Spleen (tissue), 11 donors: ENCODE data around the gene CHKB. TPM values are rescaled to one million over a fixed set of nuclear protein-coding genes. Genes with fewer than 3 reads are reported as not detected.
A peak's percentile ranks its signal among the peaks of the same experiment; 100 is the strongest.

ENCODE experiments used
- DNase-seq: peaks from one replicate; pipeline ENCODE4 v3.0.0-alpha.2; 2020
- H3K27ac ChIP-seq, 8 donors: fragments of 200-600 bp; sonication (generic) in 7 of 8; 1 replicate in 4 of 8; 2 replicates in 4 of 8; pipeline versions ENCODE4 v1.5.0 to v1.8.0; 2016 to 2021; ENCODE audit warnings: inconsistent platforms in 4 of 8, mild to moderate bottlenecking in 4 of 8, moderate library complexity in 1 of 8
- H3K27me3 ChIP-seq, 7 donors: fragments of 200-600 bp; sonication (generic) in 6 of 7; replicated peaks in 1 of 7; 1 replicate in 4 of 7; 2 replicates in 3 of 7; pipeline versions ENCODE4 v1.5.0 to v1.8.0; 2016 to 2021; ENCODE audit warnings: inconsistent platforms in 3 of 7, mild to moderate bottlenecking in 1 of 7
- H3K36me3 ChIP-seq, 6 donors: fragments of 200-600 bp; sonication (generic) in 5 of 6; 1 replicate in 4 of 6; 2 replicates in 2 of 6; pipeline versions ENCODE4 v1.5.0 to v1.8.0; 2016 to 2021; ENCODE audit warnings: inconsistent platforms in 2 of 6
- H3K4me1 ChIP-seq, 6 donors: fragments of 200-600 bp; sonication (generic) in 5 of 6; 1 replicate in 3 of 6; 2 replicates in 3 of 6; pipeline versions ENCODE4 v1.5.0 to v1.8.0; 2016 to 2021; ENCODE audit warnings: inconsistent platforms in 3 of 6
- H3K4me3 ChIP-seq, 8 donors: fragments of 200-600 bp; sonication (generic) in 7 of 8; 1 replicate in 4 of 8; 2 replicates in 4 of 8; pipeline versions ENCODE4 v1.5.0 to v1.8.0; 2016 to 2021; ENCODE audit warnings: inconsistent platforms in 4 of 8, mild to moderate bottlenecking in 4 of 8, moderate library complexity in 2 of 8
- H3K9me3 ChIP-seq, 8 donors: fragments of 200-600 bp; sonication (generic) in 7 of 8; 1 replicate in 4 of 8; 2 replicates in 4 of 8; pipeline versions ENCODE4 v1.5.0 to v1.8.0; 2016 to 2021; ENCODE audit warnings: inconsistent platforms in 4 of 8
- CTCF ChIP-seq, 11 experiments: fragments of 200-600 bp in 7 of 11; fragments of 450-650 bp in 4 of 11; sonication (generic) in 4 of 11; IDR thresholded peaks in 8 of 11; conservative IDR thresholded peaks in 3 of 11; 1 replicate in 7 of 11; 2 replicates in 4 of 11; pipeline versions ENCODE4 v1.4.0 to v1.8.0; 2016 to 2021; ENCODE audit warnings: antibody characterized with exemption in 11 of 11, inconsistent platforms in 4 of 11, mild to moderate bottlenecking in 1 of 11
- POLR2A ChIP-seq, 3 donors: fragments of 450-650 bp; IDR thresholded peaks; one replicate each; pipeline ENCODE4 v1.5.1; 2017; ENCODE audit warnings: antibody characterized with exemption in 3 of 3, mild to moderate bottlenecking in 1 of 3
- POLR2AphosphoS5 ChIP-seq, 3 donors: sonication (generic); formaldehyde crosslinking; IDR thresholded peaks; one replicate each; pipeline ENCODE4 v1.5.1; 2017; ENCODE audit warnings: antibody characterized with exemption in 3 of 3
- WGBS, 5 donors: extraction: QIAGEN DNeasy Blood & Tissue Kit in 3 of 5; methylation state at CpG; one replicate each; pipeline versions ENCODE4 v1.1.5 to v1.1.7; 2013 to 2018; 5-methylcytosine and 5-hydroxymethylcytosine counted together
- intact Hi-C: fragments of 100-400 bp; cut with DNase I; formaldehyde crosslinking; loops from one replicate; pipeline ENCODE4 v1.15.0; 2023; ENCODE audit warnings: low total_unique reads
- polyA plus RNA-seq, 3 donors: library from polyadenylated mRNA; stranded (reverse); fragments of 200-250 nt; gene quantifications; one replicate each; pipeline ENCODE4 v1.2.1, GENCODE V29; 2013
- total RNA-seq, 7 donors: library from RNA; depleted of rRNA in 3 of 7; stranded (reverse); fragments of >200 nt in 3 of 7; fragmentation: NEBNext Ultra II Directional in 4 of 7; extraction: Animal tissue kit (Norgen Biotek cat#: 25700) in 4 of 7; gene quantifications; one replicate each; pipeline versions ENCODE4 v1.1.0 to v1.2.1, GENCODE V29; 2016 to 2021
- donor health status: healthy with polysubstance abuse.
- donor health status: DM: no; HTN: no; CAD: no; lungs with moderate emphysema.
- donor health status: DM: no; HTN: no; CAD: no.
- donor health status: Bipolar disorder and iron deficiency.
- donor health status: healthy.
- donor health status: DM: no; HTN: no; CAD: no.
- donor health status: DM: yes; HTN: yes; CAD: no.

CHKB gene
- total and polyA plus RNA-seq, 10 donors: 94.4 to 502 (median 129) TPM

- DNase-seq: no peak
- intact Hi-C loops: no loop called here
- TF ChIP-seq POLR2AphosphoS5 (IDR thresholded peaks at IDR 0.05): no peak
- no peak for TF ChIP-seq POLR2A (IDR thresholded peaks at IDR 0.05)
- Histone ChIP-seq H3K9me3 (no peaks in the 10 kb centered on the region), H3K27ac (no peak overlapping the region), H3K27me3 (peaks cover 0 to 9% (median 0%) of the 10 kb centered on the region in 7 donors), H3K4me1 (peaks cover 5 to 59% (median 32%) of the 10 kb centered on the region in 6 donors), H3K4me3 (no peak overlapping the region), H3K36me3 (peaks cover 0 to 60% (median 15%) of the 10 kb centered on the region in 6 donors)
- 91 to 99% (median 96%) methylated on average over 4 of the region's 4 CpGs for WGBS, 5 donors
Measured at GRCh38 chr22:50579752-50580151, 2.9 kb downstream of the CHKB start.

- WGBS, 5 donors: 69 to 85% (median 83%) methylated on average over 8 of the region's 8 CpGs
- Histone ChIP-seq H3K9me3 (no peaks in the 10 kb centered on the region), H3K4me1 (peaks cover 5 to 52% (median 31%) of the 10 kb centered on the region in 6 donors), H3K36me3 (peaks cover 0 to 68% (median 15%) of the 10 kb centered on the region in 6 donors), H3K27ac (no peak overlapping the region), H3K27me3 (peaks cover 0 to 9% (median 0%) of the 10 kb centered on the region in 7 donors), H3K4me3 (no peak overlapping the region)
- TF ChIP-seq POLR2AphosphoS5 (IDR thresholded peaks at IDR 0.05) (no peak), POLR2A (IDR thresholded peaks at IDR 0.05) (no peak), CTCF (IDR thresholded peaks at IDR 0.05 in 8 of 11, conservative IDR thresholded peaks at IDR 0.05 in 3 of 11) (no peak)
- intact Hi-C loops: no loop called here
- no peak for DNase-seq
Measured at GRCh38 chr22:50578776-50579310, 3.8 kb downstream of the CHKB start.

GRCh38 chr22:50577987-50578775 lies 4.5 kb downstream of the CHKB start, which contains the start of gene CPT1B:
CPT1B (minus strand) TSS chr22:50578427; CDS start chr22:50577915, 512 bp downstream.
- TF ChIP-seq POLR2AphosphoS5 (IDR thresholded peaks at IDR 0.05): peak in 2 of 3 donors; percentile 17 to 48
- TF ChIP-seq CTCF (IDR thresholded peaks at IDR 0.05 in 8 of 11, conservative IDR thresholded peaks at IDR 0.05 in 3 of 11): no peak
- TF ChIP-seq POLR2A (IDR thresholded peaks at IDR 0.05): no peak
- H3K27ac ChIP-seq: no peak within 1 kb of the TSS
- WGBS, 5 donors: 45 to 63% (median 48%) methylated on average over 21 to 63 of the region's 63 CpGs

GRCh38 chr22:50577697-50577986 lies 5.0 kb downstream of the CHKB start:
- Histone ChIP-seq H3K4me1 (peaks cover 0 to 43% (median 22%) of the 10 kb centered on the region in 6 donors), H3K27ac (no peak overlapping the region), H3K27me3 (peaks cover 0 to 9% (median 0%) of the 10 kb centered on the region in 7 donors), H3K4me3 (peak overlapping the region in 1 of 8 donors; percentile 15), H3K36me3 (peaks cover 0 to 80% (median 15%) of the 10 kb centered on the region in 6 donors), H3K9me3 (no peaks in the 10 kb centered on the region)
- DNase-seq: no peak
- TF ChIP-seq CTCF (IDR thresholded peaks at IDR 0.05 in 8 of 11, conservative IDR thresholded peaks at IDR 0.05 in 3 of 11) (no peak), POLR2AphosphoS5 (IDR thresholded peaks at IDR 0.05) (peak in 1 of 3 donors; percentile 23)
- intact Hi-C loops: no loop called here
- WGBS, 5 donors: 45 to 62% (median 60%) methylated on average over 8 to 23 of the region's 23 CpGs

More at GRCh38 chr22:50577987-50578775, 4.5 kb downstream of the CHKB start, which contains the start of gene CPT1B:
- intact Hi-C loops: no loop called here
- Histone ChIP-seq H3K27me3 (peaks cover 0 to 9% (median 0%) of the 10 kb centered on the region in 7 donors), H3K36me3 (peaks cover 0 to 74% (median 15%) of the 10 kb centered on the region in 6 donors), H3K9me3 (no peaks in the 10 kb centered on the region), H3K4me3 (peak within 1 kb of the TSS in 1 of 8 donors; percentile 15), H3K4me1 (peaks cover 0 to 45% (median 24%) of the 10 kb centered on the region in 6 donors)
- no peak for DNase-seq
